SU-DHL-6 (cell line): ENCODE data around the gene KPNA1.

Experiments used
- H2AFZ ChIP-seq: fragments of 200-600 bp; sonication (generic); 2 replicates; pipeline ENCODE4 v1.6.1; 2014; ENCODE audit warnings: low read depth, mild to moderate bottlenecking, moderate library complexity, mixed read lengths, antibody characterized with exemption, low read length; ENCODE audit not compliant: severe bottlenecking
- H3F3A ChIP-seq: fragments of 200-600 bp; shearing (Covaris generic); 2 replicates; pipeline ENCODE4 v1.6.0; 2016; ENCODE audit warnings: antibody characterized with exemption, mild to moderate bottlenecking; ENCODE audit not compliant: insufficient read depth
- H3K27ac ChIP-seq: fragments of 200-600 bp; sonication (generic); 2 replicates; pipeline ENCODE4 v1.5.1; 2016; ENCODE audit warnings: low read depth, mild to moderate bottlenecking, low read length, moderate library complexity, mixed read lengths
- H3K27me3 ChIP-seq: fragments of 200-600 bp; sonication (generic), shearing (Covaris generic); 2 replicates; pipeline ENCODE4 v1.6.0; 2014; ENCODE audit warnings: mild to moderate bottlenecking, low read length
- H3K36me3 ChIP-seq: fragments of 200-600 bp; sonication (generic); 2 replicates; pipeline ENCODE4 v1.6.1; 2014; ENCODE audit warnings: mild to moderate bottlenecking, low read length, mixed read lengths
- H3K4me2 ChIP-seq: fragments of 300-600, 200-600 bp; shearing (Covaris generic), sonication (generic); 2 replicates; pipeline ENCODE4 v1.6.0; 2014; ENCODE audit warnings: low read length, low read depth, mild to moderate bottlenecking; ENCODE audit not compliant: poor library complexity, severe bottlenecking
- H3K4me3 ChIP-seq: fragments of 200-600 bp; sonication (generic); 2 replicates; pipeline ENCODE4 v1.5.1; 2014; ENCODE audit warnings: antibody characterized with exemption, low read length, mild to moderate bottlenecking, mixed read lengths; ENCODE audit not compliant: insufficient read depth, poor library complexity, severe bottlenecking
- H3K79me2 ChIP-seq: fragments of 200-600 bp; sonication (generic); 2 replicates; pipeline ENCODE4 v1.6.1; 2014; ENCODE audit warnings: mild to moderate bottlenecking, low read length, moderate library complexity; ENCODE audit not compliant: insufficient read depth
- H3K9ac ChIP-seq: fragments of 200-600 bp; sonication (generic); 2 replicates; pipeline ENCODE4 v1.7.0; 2014; ENCODE audit warnings: mild to moderate bottlenecking, low read length
- H3K9me2 ChIP-seq: fragments of 200-600 bp; sonication (generic); replicated peaks from 2 replicates; pipeline ENCODE4 v1.6.1; 2014; ENCODE audit warnings: low read length; ENCODE audit not compliant: insufficient read depth
- H3K9me3 ChIP-seq: fragments of 200-600 bp; sonication (generic); 2 replicates; pipeline ENCODE4 v1.6.1; 2014; ENCODE audit warnings: low read length, mixed read lengths; ENCODE audit not compliant: insufficient read depth
- H4K20me1 ChIP-seq: fragments of 200-600 bp; sonication (generic); 2 replicates; pipeline ENCODE4 v1.6.1; 2014; ENCODE audit warnings: low read depth, mild to moderate bottlenecking, antibody characterized with exemption, low read length, moderate library complexity, mixed read lengths
- EZH2phosphoT487 ChIP-seq: fragments of 200-600 bp; sonication (generic), shearing (Covaris generic); conservative IDR thresholded peaks from 2 replicates; pipeline ENCODE4 v1.6.1; 2018; ENCODE audit warnings: mild to moderate bottlenecking, antibody characterized with exemption, low read length, moderate library complexity, mixed read lengths
- TF ChIP-seq, protein P1 (sequence below): fragments of 200-600 bp; sonication (generic); IDR thresholded peaks from one replicate; pipeline ENCODE4 v1.5.1; 2017; ENCODE audit warnings: antibody characterized with exemption, mild to moderate bottlenecking, low read length, moderate library complexity; ENCODE audit not compliant: insufficient read depth, poor library complexity, severe bottlenecking

KPNA1 gene

GRCh38 chr3:122397201-122397600 is 117.5 kb downstream of the KPNA1 start:
- H3K4me2 ChIP-seq: no peak overlapping the region
- no peaks in the 10 kb centered on the region; the same call in 1 of the 2 replicates for H3K36me3 ChIP-seq
- 0 out of 2 replicates have a peak, but pooled peaks cover 4% of the 10 kb centered on the region for H4K20me1 ChIP-seq
- H3K79me2 ChIP-seq: no peaks in the 10 kb centered on the region; the same call in 1 of the 2 replicates
- H3K4me3 ChIP-seq: no peak overlapping the region
- TF ChIP-seq EZH2phosphoT487: no peak
- TF ChIP-seq, protein P1, sequence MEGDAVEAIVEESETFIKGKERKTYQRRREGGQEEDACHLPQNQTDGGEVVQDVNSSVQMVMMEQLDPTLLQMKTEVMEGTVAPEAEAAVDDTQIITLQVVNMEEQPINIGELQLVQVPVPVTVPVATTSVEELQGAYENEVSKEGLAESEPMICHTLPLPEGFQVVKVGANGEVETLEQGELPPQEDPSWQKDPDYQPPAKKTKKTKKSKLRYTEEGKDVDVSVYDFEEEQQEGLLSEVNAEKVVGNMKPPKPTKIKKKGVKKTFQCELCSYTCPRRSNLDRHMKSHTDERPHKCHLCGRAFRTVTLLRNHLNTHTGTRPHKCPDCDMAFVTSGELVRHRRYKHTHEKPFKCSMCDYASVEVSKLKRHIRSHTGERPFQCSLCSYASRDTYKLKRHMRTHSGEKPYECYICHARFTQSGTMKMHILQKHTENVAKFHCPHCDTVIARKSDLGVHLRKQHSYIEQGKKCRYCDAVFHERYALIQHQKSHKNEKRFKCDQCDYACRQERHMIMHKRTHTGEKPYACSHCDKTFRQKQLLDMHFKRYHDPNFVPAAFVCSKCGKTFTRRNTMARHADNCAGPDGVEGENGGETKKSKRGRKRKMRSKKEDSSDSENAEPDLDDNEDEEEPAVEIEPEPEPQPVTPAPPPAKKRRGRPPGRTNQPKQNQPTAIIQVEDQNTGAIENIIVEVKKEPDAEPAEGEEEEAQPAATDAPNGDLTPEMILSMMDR: no peak
- no peak overlapping the region for H3K9ac ChIP-seq
- no peaks in the 10 kb centered on the region for H3K9me3 ChIP-seq
- H3F3A ChIP-seq: peaks cover 3% of the 10 kb centered on the region; the same call in 1 of the 2 replicates
- no peaks in the 10 kb centered on the region for H3K9me2 ChIP-seq
- no peak overlapping the region for H3K27ac ChIP-seq
- no peak overlapping the region for H2AFZ ChIP-seq
- no peaks in the 10 kb centered on the region for H3K27me3 ChIP-seq

- Histone ChIP-seq H2AFZ (no peak overlapping the region), H3K4me2 (no peak overlapping the region), H3K79me2 (peaks cover 2% of the 10 kb centered on the region; the same call in 1 of the 2 replicates)
Measured at GRCh38 chr3:122396511-122396910, 118.2 kb downstream of the KPNA1 start.

GRCh38 chr3:122395582-122395981 is 119.2 kb downstream of the KPNA1 start:
- no peak overlapping the region for H3K4me3 ChIP-seq
- peaks cover 4% of the 10 kb centered on the region; the same call in 1 of the 2 replicates for H3K79me2 ChIP-seq
- H3K36me3 ChIP-seq: no peaks in the 10 kb centered on the region
- H3K9me2 ChIP-seq: no peaks in the 10 kb centered on the region
- H3K9me3 ChIP-seq: no peaks in the 10 kb centered on the region
- no peaks in the 10 kb centered on the region for H3K27me3 ChIP-seq
- H3K27ac ChIP-seq: no peak overlapping the region
- H2AFZ ChIP-seq: no peak overlapping the region
- no peak for TF ChIP-seq EZH2phosphoT487
- TF ChIP-seq, protein P1: no peak
- H3F3A ChIP-seq: peaks cover 11% of the 10 kb centered on the region
- H4K20me1 ChIP-seq: 0 out of 2 replicates have a peak, but pooled peaks cover 4% of the 10 kb centered on the region
- H3K4me2 ChIP-seq: no peak overlapping the region
- H3K9ac ChIP-seq: no peak overlapping the region

More at GRCh38 chr3:122396511-122396910, 118.2 kb downstream of the KPNA1 start:
- Histone ChIP-seq H3K4me3 (no peak overlapping the region), H3K9ac (no peak overlapping the region), H3K9me3 (no peaks in the 10 kb centered on the region), H4K20me1 (0 out of 2 replicates have a peak, but pooled peaks cover 4% of the 10 kb centered on the region), H3K27ac (no peak overlapping the region), H3K9me2 (no peaks in the 10 kb centered on the region), H3F3A (peaks cover 10% of the 10 kb centered on the region), H3K27me3 (no peaks in the 10 kb centered on the region), H3K36me3 (no peaks in the 10 kb centered on the region)
- no peak for TF ChIP-seq EZH2phosphoT487
- TF ChIP-seq, protein P1: no peak
